AG10803 (cell line): ENCODE measurements around the gene CR1.
A peak's percentile ranks its signal among the peaks of the same experiment; 100 is the strongest.
"Not testable (repeated sequence)": the region's sequence is repeated elsewhere in the genome, so short reads cannot be mapped to it uniquely, and the experiment has no call there.

Source experiments
- DNase-seq: peaks from one replicate; pipeline ENCODE4 v3.0.0; 2010; ENCODE audit warnings: low read depth
- H3K4me3 ChIP-seq: 2 replicates; pipeline ENCODE4 v1.5.1; 2011; ENCODE audit warnings: mild to moderate bottlenecking, low read length, control low read depth
- TF ChIP-seq, protein P1 (sequence below): conservative IDR thresholded peaks from 2 replicates; pipeline ENCODE4 v1.5.1; 2011; ENCODE audit warnings: mild to moderate bottlenecking, low read length, control low read depth, inconsistent platforms

CR1 gene

DNA sequence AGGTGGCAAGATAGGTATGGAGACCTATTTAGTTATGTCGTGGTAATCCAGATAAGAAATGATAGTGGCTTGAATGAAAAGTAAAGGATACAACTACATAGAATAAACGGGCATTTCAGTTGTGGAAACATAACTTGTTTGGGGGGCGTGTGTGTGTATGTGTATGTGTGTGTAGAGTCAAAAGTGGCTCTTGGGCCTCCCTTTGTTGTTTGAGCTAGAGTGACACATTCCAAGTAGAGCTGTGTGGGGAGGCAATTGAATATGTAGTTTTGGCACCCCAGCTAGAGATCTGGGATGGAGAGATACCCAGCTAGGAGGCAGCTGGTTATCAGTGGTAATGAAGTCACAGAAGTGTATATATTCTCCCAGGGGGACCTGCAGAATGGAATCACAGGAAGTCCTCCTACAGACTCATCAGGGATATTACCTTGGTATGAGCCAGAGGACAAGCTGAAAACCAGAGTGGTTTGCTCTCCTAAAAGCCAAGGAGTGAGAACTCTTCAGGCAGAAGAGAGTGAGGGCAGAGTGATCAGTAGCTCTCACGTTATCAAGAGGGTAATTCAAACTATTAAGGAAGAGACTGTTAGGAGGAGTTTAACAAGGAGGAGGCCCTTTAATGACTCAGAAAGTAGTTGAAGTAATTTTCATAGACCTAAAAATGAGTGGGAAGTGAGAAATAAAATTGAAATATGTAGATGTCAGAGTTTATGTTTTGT lies 154.1 kb downstream of the CR1 start:
- TF ChIP-seq, protein P1, sequence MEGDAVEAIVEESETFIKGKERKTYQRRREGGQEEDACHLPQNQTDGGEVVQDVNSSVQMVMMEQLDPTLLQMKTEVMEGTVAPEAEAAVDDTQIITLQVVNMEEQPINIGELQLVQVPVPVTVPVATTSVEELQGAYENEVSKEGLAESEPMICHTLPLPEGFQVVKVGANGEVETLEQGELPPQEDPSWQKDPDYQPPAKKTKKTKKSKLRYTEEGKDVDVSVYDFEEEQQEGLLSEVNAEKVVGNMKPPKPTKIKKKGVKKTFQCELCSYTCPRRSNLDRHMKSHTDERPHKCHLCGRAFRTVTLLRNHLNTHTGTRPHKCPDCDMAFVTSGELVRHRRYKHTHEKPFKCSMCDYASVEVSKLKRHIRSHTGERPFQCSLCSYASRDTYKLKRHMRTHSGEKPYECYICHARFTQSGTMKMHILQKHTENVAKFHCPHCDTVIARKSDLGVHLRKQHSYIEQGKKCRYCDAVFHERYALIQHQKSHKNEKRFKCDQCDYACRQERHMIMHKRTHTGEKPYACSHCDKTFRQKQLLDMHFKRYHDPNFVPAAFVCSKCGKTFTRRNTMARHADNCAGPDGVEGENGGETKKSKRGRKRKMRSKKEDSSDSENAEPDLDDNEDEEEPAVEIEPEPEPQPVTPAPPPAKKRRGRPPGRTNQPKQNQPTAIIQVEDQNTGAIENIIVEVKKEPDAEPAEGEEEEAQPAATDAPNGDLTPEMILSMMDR, result no peak
- H3K4me3 ChIP-seq, result no peak overlapping the region
- no peak for DNase-seq

DNA sequence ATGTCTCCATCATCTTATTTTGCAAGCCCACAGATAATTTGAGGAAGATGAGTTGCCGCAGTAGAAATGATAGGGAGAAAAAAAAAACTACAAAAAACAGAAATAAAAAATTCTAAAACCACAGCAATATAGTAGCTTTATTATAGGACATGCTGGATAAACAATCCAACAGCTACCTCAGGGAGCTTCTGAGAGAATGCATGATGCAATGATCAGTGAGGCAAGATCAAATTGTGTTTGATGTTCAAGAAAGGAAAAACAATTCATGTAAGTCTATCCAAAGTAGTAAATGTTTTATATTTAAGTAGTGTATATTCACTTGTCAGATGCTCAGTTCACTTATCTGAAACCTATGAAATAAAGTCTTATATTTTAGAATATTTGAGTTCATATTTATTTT lies 155.6 kb downstream of the CR1 start:
- TF ChIP-seq, protein P1, result no peak
- H3K4me3 ChIP-seq, result no peak overlapping the region
- DNase-seq, result no peak

DNA sequence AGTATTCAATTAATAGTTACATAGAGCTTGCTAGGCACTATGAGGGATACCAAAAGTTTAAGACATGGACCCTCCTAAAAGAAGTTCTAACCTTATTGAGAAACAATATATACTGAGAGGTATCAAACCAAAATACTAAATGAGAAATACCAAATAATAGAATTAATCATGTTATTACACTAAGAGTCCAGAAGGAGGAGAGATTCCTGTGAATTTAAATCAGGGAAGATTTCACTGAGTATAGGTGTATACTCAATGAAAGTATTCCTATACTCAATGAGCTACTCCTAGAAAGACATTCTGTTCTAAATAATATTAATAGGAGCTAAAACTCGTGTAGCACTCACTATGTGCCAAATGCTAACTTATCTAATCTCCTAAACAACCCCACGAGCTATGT lies 158.4 kb downstream of the CR1 start:
- no peak overlapping the region for H3K4me3 ChIP-seq
- DNase-seq, result peak; percentile 3
- TF ChIP-seq, protein P1, result peak; percentile 46; the same call in 1 of the 2 replicates

DNA sequence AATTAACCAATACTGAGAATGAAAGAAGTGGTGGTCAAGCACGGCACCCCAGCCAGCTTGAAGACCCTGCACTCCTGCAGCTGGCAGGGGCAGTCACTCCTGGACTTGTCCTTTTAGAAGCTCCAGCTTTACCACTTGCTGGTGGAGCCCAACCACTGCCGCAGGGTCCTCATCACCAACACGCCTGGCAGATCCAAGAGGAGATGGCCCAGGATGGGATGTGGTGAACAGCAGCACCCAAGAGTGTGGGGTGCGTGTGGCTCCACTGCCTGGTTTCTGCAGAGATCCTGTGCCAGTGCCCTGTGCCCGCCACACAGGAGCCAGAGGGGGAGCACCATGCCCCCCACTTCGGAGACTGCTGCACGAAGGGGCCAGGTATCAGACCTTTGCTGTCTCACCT lies 162.5 kb downstream of the CR1 start:
- TF ChIP-seq, protein P1, result no peak
- no peak for DNase-seq
- H3K4me3 ChIP-seq, result no peak overlapping the region

DNA sequence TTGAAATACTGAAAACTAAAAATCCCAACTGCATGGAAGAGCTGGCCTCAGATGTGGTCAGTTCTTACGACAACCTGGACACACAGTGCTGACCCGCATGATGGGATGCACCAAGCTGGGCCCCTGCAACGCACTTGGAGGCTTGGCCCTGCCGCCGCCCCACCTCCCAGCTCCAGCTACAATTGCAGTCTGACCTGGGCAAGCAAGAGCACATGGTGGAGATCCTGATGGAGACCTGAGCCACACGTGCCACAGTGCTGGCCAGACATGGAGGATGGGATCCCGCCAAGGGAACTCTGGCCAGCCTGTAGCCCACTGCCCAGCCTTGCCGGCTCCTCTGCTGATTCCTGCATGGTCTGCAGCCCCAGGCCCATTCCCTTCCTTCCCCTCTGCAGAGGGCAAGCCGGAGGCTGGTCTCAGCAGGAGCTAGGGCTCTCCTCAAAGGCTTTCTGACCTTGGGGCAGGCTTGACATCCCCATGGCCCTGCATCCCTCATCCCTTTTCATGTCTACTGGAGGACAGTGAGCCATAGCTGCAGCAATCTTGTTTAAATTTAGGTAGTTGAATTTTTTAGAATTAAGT lies 163.0 kb downstream of the CR1 start:
- no peak for DNase-seq
- H3K4me3 ChIP-seq, result no peak overlapping the region
- TF ChIP-seq, protein P1, result no peak

DNA sequence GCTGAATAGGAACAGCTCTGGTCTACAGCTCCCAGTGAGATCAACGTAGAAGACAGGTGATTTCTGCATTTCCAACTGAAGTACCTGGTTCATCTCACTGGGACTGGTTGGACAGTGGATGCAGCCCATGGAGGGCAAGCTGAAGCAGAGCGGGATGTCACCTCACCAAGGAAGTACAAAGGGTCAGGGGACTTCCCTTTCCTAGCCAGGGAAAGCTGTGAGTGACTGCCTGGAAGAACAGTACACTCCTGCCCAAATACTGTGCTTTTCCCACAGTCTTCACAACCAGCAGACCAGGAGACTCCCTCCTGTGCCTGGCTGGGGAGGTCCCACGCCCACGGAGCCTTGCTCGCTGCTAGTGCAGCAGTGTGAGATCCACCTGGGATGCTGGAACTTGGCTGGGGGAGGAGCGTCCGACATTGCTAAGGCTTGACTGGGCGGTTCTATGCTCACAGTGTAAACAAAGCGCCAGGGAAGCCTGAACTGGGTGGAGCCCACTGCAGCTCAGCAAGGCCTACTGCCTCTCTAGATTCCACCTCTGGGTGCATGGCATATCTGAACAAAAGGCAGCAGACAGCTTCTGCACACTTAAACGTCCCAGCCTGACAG lies 163.7 kb downstream of the CR1 start:
- DNase-seq, result no peak
- TF ChIP-seq, protein P1, result no peak
- no peak overlapping the region for H3K4me3 ChIP-seq

DNA sequence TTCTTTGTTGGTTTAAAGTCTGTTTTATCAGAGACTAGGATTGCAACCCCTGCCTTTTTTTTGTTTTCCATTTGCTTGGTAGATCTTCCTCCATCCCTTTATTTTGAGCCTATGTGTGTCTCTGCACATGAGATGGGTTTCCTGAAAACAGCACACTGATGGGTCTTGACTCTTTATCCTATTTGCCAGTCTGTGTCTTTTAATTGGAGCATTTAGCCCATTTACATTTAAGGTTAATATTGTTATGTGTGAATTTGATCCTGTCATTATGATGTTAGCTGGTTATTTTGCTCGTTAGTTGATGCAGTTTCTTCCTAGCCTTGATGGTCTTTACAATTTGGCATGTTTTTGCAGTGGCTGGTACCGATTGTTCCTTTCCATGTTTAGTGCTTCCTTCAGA lies 165.5 kb downstream of the CR1 start:
- DNase-seq, result not testable (repeated sequence)

More for the DNA sequence above, 165.5 kb downstream of the CR1 start:
- H3K4me3 ChIP-seq, result not testable (repeated sequence)
